HCT116 (cell line): Measurements from ENCODE around the gene ASGR2.

ENCODE experiments used
- CTCF ChIP-seq, 3 experiments: fragments of 200-600 bp in 1 of 3; sonication (generic) in 1 of 3; IDR thresholded peaks in 2 of 3; conservative IDR thresholded peaks in 1 of 3; 2 replicates each; pipeline ENCODE4 v1.5.1; 2012 to 2017; ENCODE audit warnings: low read depth in 2 of 3, low read length in 2 of 3, antibody characterized with exemption in 1 of 3, borderline replicate concordance in 1 of 3, control low read depth in 1 of 3, mild to moderate bottlenecking in 1 of 3, mixed read lengths in 1 of 3, mixed run types in 1 of 3, moderate library complexity in 1 of 3; ENCODE audit not compliant: insufficient read depth in 1 of 3
- EGR1 ChIP-seq: IDR thresholded peaks from 2 replicates; pipeline ENCODE4 v1.6.1; 2012; ENCODE audit warnings: low read depth
- EZH2 ChIP-seq: fragments of 200-600 bp; sonication (generic); IDR thresholded peaks from 2 replicates; pipeline ENCODE4 v1.6.1; 2017; ENCODE audit warnings: antibody characterized with exemption, mixed run types
- JUND ChIP-seq: IDR thresholded peaks from 2 replicates; pipeline ENCODE4 v1.6.1; 2012
- POLR2A ChIP-seq: IDR thresholded peaks from 2 replicates; pipeline ENCODE4 v1.7.0; 2011; ENCODE audit warnings: borderline replicate concordance; ENCODE audit not compliant: insufficient read depth, insufficient read length; ENCODE audit errors: extremely low read depth
- POLR2AphosphoS5 ChIP-seq: IDR thresholded peaks from 2 replicates; pipeline ENCODE4 v1.6.1; 2011; ENCODE audit warnings: mild to moderate bottlenecking, low read depth, low read length, moderate library complexity
- RAD21 ChIP-seq: IDR thresholded peaks from 2 replicates; pipeline ENCODE4 v1.6.1; 2012; ENCODE audit warnings: low read depth, mild to moderate bottlenecking
- SIN3A ChIP-seq: IDR thresholded peaks from 2 replicates; pipeline ENCODE4 v1.6.1; 2012; ENCODE audit warnings: low read depth
- YY1 ChIP-seq: IDR thresholded peaks from 2 replicates; pipeline ENCODE4 v1.6.1; 2011; ENCODE audit warnings: low read length, low read depth, moderate library complexity, mild to moderate bottlenecking; ENCODE audit not compliant: insufficient replicate concordance; ENCODE audit errors: extremely low read depth

GRCh38 chr17:7056386-7056785, 58.2 kb downstream of the ASGR2 start:
- no peak for TF ChIP-seq EGR1
- no peak for TF ChIP-seq CTCF (IDR thresholded peaks at IDR 0.05 in 2 of 3, conservative IDR thresholded peaks at IDR 0.05 in 1 of 3; ENCODE audit: borderline replicate concordance in 1 of 3, insufficient read depth in 1 of 3, low read depth in 2 of 3, low read length in 2 of 3)
- no peak for TF ChIP-seq YY1
- TF ChIP-seq POLR2A: no peak
- TF ChIP-seq RAD21: no peak
- no peak for TF ChIP-seq SIN3A
- TF ChIP-seq POLR2AphosphoS5: no peak
- TF ChIP-seq JUND: no peak
- no peak for TF ChIP-seq EZH2
